ENCODE measurements around the gene SNF8.

SNF8 gene

DNA sequence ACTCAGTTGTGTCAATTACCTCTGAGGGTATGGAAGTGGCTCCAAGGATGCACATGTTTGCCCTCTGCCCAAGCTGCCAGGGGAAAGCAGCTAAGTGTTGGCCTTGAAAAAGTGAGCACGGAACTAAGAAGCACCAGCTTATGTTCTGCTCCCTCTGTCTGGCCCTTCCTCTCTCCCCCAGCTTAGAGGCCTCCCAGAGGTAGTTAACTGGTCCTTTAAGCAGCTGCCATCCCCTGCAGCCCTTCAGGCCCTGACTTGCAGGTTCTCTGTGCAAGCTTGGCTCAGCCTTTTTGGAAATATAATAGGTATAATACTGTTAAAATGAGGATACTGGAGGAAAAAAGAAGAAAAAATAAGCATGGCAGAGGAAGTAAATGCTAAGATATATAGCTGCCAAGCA is 43.4 kb downstream of the SNF8 start:
- DNase-seq (ENCODE audit: low spot score) = no peak
- TF ChIP-seq CTCF (conservative IDR thresholded peaks at IDR 0.05; ENCODE audit: low read depth) = no peak
- H3K27ac ChIP-seq = peak overlapping the region; percentile 47
- ChIA-PET CTCF (no interaction called here), POLR2A (ENCODE audit: low non-redundant PET) (no interaction called here)

DNA sequence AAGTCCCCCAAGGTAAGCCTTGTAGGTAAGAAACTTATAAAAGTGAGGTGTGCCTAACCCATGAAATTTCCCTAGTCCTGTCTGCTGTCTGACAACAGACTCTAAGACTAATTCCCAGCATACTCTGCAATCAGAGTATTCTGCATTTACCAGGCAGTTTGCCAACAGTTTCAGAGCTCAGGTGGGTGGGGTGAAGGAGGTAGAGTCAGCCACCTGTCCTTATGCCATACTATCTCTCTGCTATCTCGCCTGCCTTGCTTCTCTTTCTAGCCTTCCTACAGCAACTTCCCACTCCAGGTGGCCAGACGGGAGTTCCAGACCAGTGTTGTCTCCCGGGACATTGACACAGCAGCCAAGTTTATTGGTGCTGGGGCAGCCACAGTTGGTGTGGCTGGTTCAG is 49.8 kb downstream of the SNF8 start:
- no peak overlapping the region; the same call in 1 of the 2 replicates for H3K27ac ChIP-seq
- ChIA-PET CTCF (interaction anchor here (0.6 to 1.1 kb wide), 2 partner anchors 8 to 10 kb away, joined by 3 to 5 read pairs; no protein-coding TSS in a partner anchor), POLR2A (ENCODE audit: low non-redundant PET) (interaction anchor here (1.0 kb wide), 1 partner anchor 14 kb away, joined by 3 read pairs; no protein-coding TSS in a partner anchor)
- TF ChIP-seq CTCF (conservative IDR thresholded peaks at IDR 0.05; ENCODE audit: low read depth) = no peak
- no peak for DNase-seq (ENCODE audit: low spot score)

- ChIA-PET POLR2A (ENCODE audit: low non-redundant PET) (interaction anchor here (1.0 to 2.2 kb wide), 3 partner anchors 14 to 51 kb away, joined by 3 to 11 read pairs (median 4); partner anchors contain the start of genes SNF8 and UBE2Z), CTCF (interaction anchor here (0.6 to 2.5 kb wide), 7 partner anchors 9 to 1181 kb away, joined by 3 to 7 read pairs (median 4); no protein-coding TSS in a partner anchor)
- DNase-seq (ENCODE audit: low spot score) = no peak
- H3K27ac ChIP-seq = peak overlapping the region; percentile 85
- no peak for TF ChIP-seq CTCF (conservative IDR thresholded peaks at IDR 0.05; ENCODE audit: low read depth)
Observed at GRCh38 chr17:48893646-48894508, 50.8 kb downstream of the SNF8 start.

DNA sequence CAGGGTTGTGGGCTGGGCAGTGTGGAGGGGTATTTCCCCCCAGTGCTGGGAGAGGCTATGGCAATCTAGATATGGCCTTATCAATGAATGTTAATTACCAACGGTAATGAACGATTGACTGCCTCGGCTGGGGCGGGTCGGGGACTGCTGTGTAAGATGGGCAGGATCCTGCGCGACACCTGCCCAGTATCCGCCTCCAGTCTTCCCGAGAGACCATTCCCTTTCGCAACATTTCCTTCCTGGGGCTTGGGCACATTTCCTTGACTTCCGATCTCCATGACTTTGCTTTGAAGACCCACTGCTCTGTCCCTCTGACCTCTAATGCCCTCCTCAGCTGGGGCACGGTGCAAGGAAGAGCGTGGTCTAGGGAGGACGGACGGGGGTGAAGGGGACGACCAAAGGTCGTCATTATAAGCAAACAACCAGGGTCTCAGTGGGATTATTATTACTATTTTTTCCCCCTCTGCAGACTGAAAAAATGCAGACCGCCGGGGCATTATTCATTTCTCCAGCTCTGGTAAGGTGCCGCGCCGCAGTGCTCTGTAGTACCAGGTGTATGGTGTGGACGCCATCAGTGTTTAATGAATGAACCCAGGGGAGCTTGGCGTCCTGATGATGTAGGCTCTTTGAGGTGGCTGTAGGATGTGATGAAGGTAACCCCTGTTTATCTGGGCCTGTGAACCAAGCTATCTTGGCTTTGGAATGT is 51.5 kb downstream of the SNF8 start:
- ChIA-PET POLR2A (ENCODE audit: low non-redundant PET) (interaction anchor here (0.5 to 2.2 kb wide), 4 partner anchors 15 to 61 kb away, joined by 3 to 11 read pairs (median 6); partner anchors contain the start of genes SNF8 and UBE2Z), CTCF (interaction anchor here (0.5 to 2.5 kb wide), 6 partner anchors 14 to 1182 kb away, joined by 3 to 7 read pairs (median 4); no protein-coding TSS in a partner anchor)
- no peak for TF ChIP-seq CTCF (conservative IDR thresholded peaks at IDR 0.05; ENCODE audit: low read depth)
- peak overlapping the region; percentile 85 for H3K27ac ChIP-seq
- no peak for DNase-seq (ENCODE audit: low spot score)

DNA sequence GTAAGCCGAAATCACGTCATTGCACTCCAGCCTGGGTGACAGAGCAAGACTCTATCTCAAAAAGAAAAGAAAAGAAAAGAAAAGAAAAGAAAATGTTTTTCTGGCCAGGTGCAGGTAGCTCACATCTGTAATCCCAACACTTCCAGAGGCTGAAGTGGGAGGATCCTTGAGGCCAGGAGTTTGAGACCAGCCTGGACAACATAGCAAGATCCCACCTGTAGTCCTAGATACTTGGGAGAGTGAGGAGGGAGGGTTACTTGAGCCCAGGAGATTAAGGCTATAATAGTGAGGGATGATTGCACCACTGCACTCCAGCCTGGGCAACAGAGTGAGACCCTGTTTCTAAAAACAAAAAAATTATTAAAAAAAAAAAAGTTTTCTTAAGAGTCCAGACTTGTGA is 54.6 kb downstream of the SNF8 start:
- ChIA-PET CTCF (interaction anchor here (0.6 kb wide), 1 partner anchor 229 kb away, joined by 4 read pairs; no protein-coding TSS in a partner anchor), POLR2A (ENCODE audit: low non-redundant PET) (no interaction called here)
- TF ChIP-seq CTCF (conservative IDR thresholded peaks at IDR 0.05; ENCODE audit: low read depth) = no peak

DNA sequence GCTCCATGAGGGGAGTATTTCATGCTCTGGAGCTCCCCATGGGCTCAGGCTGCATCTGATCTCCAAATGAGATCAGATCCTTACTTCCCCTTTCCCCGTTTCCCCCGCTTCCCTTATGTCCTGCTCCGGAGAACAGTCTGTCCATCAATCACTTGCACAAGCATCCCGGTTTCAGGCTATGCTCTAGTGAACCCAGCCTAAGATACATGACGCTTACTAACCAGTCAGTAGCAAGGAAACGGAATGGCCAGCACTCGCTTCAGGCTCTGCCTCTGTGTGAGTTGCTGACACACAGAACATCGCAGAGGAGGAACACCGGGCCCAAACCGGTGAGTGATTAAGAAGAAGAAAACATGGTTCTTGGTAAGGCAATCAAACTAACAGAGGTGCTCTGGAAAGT is 61.5 kb downstream of the SNF8 start:
- no peak for TF ChIP-seq CTCF (conservative IDR thresholded peaks at IDR 0.05; ENCODE audit: low read depth)
- CTCF ChIA-PET = interaction anchor here (0.5 to 1.8 kb wide), 8 partner anchors 52 to 1098 kb away, joined by 3 to 7 read pairs (median 4); no protein-coding TSS in a partner anchor
- no peak for DNase-seq (ENCODE audit: low spot score)
- POLR2A ChIA-PET (ENCODE audit: low non-redundant PET) = no interaction called here
- H3K27ac ChIP-seq = no peak overlapping the region

More for the DNA sequence above, 54.6 kb downstream of the SNF8 start:
- H3K27ac ChIP-seq = no peak overlapping the region
- no peak for DNase-seq (ENCODE audit: low spot score)
